DND-41 (cell line): Measurements from ENCODE around the gene NUDT19.

ENCODE experiments used
- ATAC-seq: fragments of 200-7000 bp; cut with Tn5 transposase; 3 replicates; pipeline ENCODE4 v1.9.1; 2021; ENCODE audit warnings: low read depth; ENCODE audit not compliant: insufficient read depth
- DNase-seq: peaks from one replicate; pipeline ENCODE4 v3.0.0-alpha.2; 2020
- H2AFZ ChIP-seq: 2 replicates; pipeline ENCODE4 v1.6.0; 2012; ENCODE audit warnings: low read depth, low read length
- H3K27ac ChIP-seq: 2 replicates; pipeline ENCODE4 v1.5.1; 2012; ENCODE audit warnings: low read length, inconsistent platforms
- H3K27me3 ChIP-seq: fragments of 200-600 bp; sonication (generic); 2 replicates; pipeline ENCODE4 v1.6.0; 2012; ENCODE audit warnings: low read length, mild to moderate bottlenecking, inconsistent platforms; ENCODE audit not compliant: insufficient read depth, poor library complexity
- H3K36me3 ChIP-seq: 2 replicates; pipeline ENCODE4 v1.5.1; 2012; ENCODE audit warnings: low read length, inconsistent platforms; ENCODE audit not compliant: insufficient read depth
- H3K4me1 ChIP-seq: 2 replicates; pipeline ENCODE4 v1.5.1; 2012; ENCODE audit warnings: mild to moderate bottlenecking, low read length; ENCODE audit not compliant: insufficient read depth
- H3K4me2 ChIP-seq: 2 replicates; pipeline ENCODE4 v1.6.0; 2012; ENCODE audit warnings: mild to moderate bottlenecking, moderate library complexity, low read length, inconsistent platforms; ENCODE audit not compliant: insufficient read depth
- H3K4me3 ChIP-seq, 2 experiments: fragments of 200-600 bp in 1 of 2; shearing (Covaris generic) in 1 of 2; 2 replicates each; pipeline ENCODE4 v1.5.1; 2012 to 2016; ENCODE audit warnings: inconsistent platforms in 2 of 2, low read length in 2 of 2, mild to moderate bottlenecking in 2 of 2, low read depth in 1 of 2, moderate library complexity in 1 of 2
- H3K79me2 ChIP-seq: 2 replicates; pipeline ENCODE4 v1.6.0; 2012; ENCODE audit warnings: low read length, inconsistent platforms; ENCODE audit not compliant: insufficient read depth
- H3K9ac ChIP-seq: 2 replicates; pipeline ENCODE4 v1.6.0; 2012; ENCODE audit warnings: low read depth, mild to moderate bottlenecking, inconsistent platforms, low read length, moderate library complexity
- H3K9me3 ChIP-seq: 2 replicates; pipeline ENCODE4 v1.5.1; 2012; ENCODE audit warnings: low read length, moderate library complexity, mild to moderate bottlenecking, inconsistent platforms; ENCODE audit not compliant: insufficient read depth, severe bottlenecking
- H4K20me1 ChIP-seq: 2 replicates; pipeline ENCODE4 v1.6.0; 2012; ENCODE audit warnings: low read length; ENCODE audit not compliant: insufficient read depth
- EZH2 ChIP-seq: IDR thresholded peaks from 3 replicates; pipeline ENCODE4 v1.6.1; 2012; ENCODE audit warnings: borderline replicate concordance, low read depth, mild to moderate bottlenecking, moderate library complexity, low read length, inconsistent platforms; ENCODE audit not compliant: severe bottlenecking
- TF ChIP-seq, protein P1 (sequence below): IDR thresholded peaks from 2 replicates; pipeline ENCODE4 v1.5.1; 2012; ENCODE audit warnings: borderline replicate concordance, low read length, moderate library complexity, mild to moderate bottlenecking; ENCODE audit not compliant: poor library complexity, severe bottlenecking; ENCODE audit errors: extremely low read depth

NUDT19 gene

DNA sequence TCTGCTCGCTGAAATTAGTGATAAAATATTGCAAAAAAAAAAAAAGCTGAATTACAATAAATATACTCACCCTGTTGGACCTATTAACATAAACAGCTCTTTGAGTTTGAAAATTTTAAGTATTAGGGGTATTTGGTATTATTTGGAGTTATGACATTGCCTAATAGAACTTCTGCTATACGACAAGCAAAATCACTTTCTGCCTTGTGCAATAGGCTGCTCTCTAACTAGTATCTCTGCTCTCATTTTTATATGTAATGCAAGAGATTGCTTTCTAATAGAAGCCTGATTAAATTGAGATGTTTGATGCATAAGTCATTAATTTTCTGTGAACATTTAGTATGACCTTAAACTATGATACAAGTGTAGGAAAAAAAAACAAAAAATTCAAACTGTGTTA is 10.6 kb upstream of the NUDT19 start:
- H3K27me3 ChIP-seq: no peaks in the 10 kb centered on the region
- TF ChIP-seq, protein P1, sequence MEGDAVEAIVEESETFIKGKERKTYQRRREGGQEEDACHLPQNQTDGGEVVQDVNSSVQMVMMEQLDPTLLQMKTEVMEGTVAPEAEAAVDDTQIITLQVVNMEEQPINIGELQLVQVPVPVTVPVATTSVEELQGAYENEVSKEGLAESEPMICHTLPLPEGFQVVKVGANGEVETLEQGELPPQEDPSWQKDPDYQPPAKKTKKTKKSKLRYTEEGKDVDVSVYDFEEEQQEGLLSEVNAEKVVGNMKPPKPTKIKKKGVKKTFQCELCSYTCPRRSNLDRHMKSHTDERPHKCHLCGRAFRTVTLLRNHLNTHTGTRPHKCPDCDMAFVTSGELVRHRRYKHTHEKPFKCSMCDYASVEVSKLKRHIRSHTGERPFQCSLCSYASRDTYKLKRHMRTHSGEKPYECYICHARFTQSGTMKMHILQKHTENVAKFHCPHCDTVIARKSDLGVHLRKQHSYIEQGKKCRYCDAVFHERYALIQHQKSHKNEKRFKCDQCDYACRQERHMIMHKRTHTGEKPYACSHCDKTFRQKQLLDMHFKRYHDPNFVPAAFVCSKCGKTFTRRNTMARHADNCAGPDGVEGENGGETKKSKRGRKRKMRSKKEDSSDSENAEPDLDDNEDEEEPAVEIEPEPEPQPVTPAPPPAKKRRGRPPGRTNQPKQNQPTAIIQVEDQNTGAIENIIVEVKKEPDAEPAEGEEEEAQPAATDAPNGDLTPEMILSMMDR: no peak
- no peak for TF ChIP-seq EZH2
- H4K20me1 ChIP-seq: no peaks in the 10 kb centered on the region; the same call in 1 of the 2 replicates
- no peaks in the 10 kb centered on the region for H3K36me3 ChIP-seq
- ATAC-seq (no peak), DNase-seq (no peak)
- H3K4me2 ChIP-seq: no peak overlapping the region
- no peak overlapping the region for H3K4me3 ChIP-seq
- H3K4me1 ChIP-seq: peaks cover 3% of the 10 kb centered on the region
- no peak overlapping the region for H3K9ac ChIP-seq
- H3K9me3 ChIP-seq: no peaks in the 10 kb centered on the region
- H3K27ac ChIP-seq: no peak overlapping the region
- H3K79me2 ChIP-seq: no peaks in the 10 kb centered on the region
- no peak overlapping the region for H2AFZ ChIP-seq

DNA sequence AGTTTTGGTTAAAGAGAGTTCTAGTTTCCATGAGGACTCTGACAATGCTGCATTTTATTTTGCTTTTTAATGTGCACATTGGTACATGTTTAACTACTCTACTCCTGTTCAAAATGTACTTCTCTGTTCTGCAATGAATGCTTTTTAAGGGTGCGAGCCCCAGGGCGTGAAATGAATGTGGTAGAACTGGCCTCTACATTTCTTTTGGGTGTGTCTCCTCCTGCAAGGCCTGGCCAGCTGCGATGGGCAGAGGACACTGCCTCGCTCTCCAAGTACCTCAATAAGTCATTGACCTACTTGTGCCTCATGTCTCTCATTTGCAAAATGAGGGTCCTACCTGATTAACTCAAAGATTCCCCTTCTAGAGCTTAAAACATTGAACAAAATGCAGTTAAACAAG is 9.3 kb upstream of the NUDT19 start:
- H3K9ac ChIP-seq: no peak overlapping the region
- H3K79me2 ChIP-seq: no peaks in the 10 kb centered on the region
- no peaks in the 10 kb centered on the region for H3K4me1 ChIP-seq
- H3K9me3 ChIP-seq: no peaks in the 10 kb centered on the region
- ATAC-seq (no peak), DNase-seq (no peak)
- TF ChIP-seq, protein P1: no peak
- no peak for TF ChIP-seq EZH2
- H3K4me2 ChIP-seq: no peak overlapping the region
- no peaks in the 10 kb centered on the region for H3K27me3 ChIP-seq
- H3K36me3 ChIP-seq: no peaks in the 10 kb centered on the region
- H3K27ac ChIP-seq: no peak overlapping the region
- H2AFZ ChIP-seq: no peak overlapping the region
- no peak overlapping the region for H3K4me3 ChIP-seq
- no peaks in the 10 kb centered on the region for H4K20me1 ChIP-seq

- ATAC-seq (no peak), DNase-seq (no peak)
- Histone ChIP-seq H3K4me2 (no peak overlapping the region), H3K9ac (no peak overlapping the region), H3K27ac (no peak overlapping the region), H3K9me3 (no peaks in the 10 kb centered on the region), H3K36me3 (no peaks in the 10 kb centered on the region; the same call in 1 of the 2 replicates), H3K4me1 (peaks cover 12% of the 10 kb centered on the region), H3K27me3 (no peaks in the 10 kb centered on the region), H3K4me3 (no peak overlapping the region), H2AFZ (no peak overlapping the region), H3K79me2 (peaks cover 9% of the 10 kb centered on the region), H4K20me1 (no peaks in the 10 kb centered on the region; the same call in 1 of the 2 replicates)
- TF ChIP-seq EZH2: no peak
- TF ChIP-seq, protein P1: no peak
These were observed 4.7 kb upstream of the NUDT19 start for GRCh38 chr19:32686847-32687475.

- DNase-seq (no peak), ATAC-seq (no peak)
- H3K79me2 ChIP-seq: peaks cover 17% of the 10 kb centered on the region
- no peak overlapping the region for H3K27ac ChIP-seq
- no peaks in the 10 kb centered on the region for H3K9me3 ChIP-seq
- H3K36me3 ChIP-seq: peaks cover 4% of the 10 kb centered on the region; the same call in 1 of the 2 replicates
- no peaks in the 10 kb centered on the region for H3K27me3 ChIP-seq
- no peak overlapping the region for H3K4me2 ChIP-seq
- peaks cover 19% of the 10 kb centered on the region for H3K4me1 ChIP-seq
- H4K20me1 ChIP-seq: peaks cover 3% of the 10 kb centered on the region; the same call in 1 of the 2 replicates
- no peak for TF ChIP-seq EZH2
- TF ChIP-seq, protein P1: no peak
- H2AFZ ChIP-seq: no peak overlapping the region
- no peak overlapping the region for H3K4me3 ChIP-seq
- H3K9ac ChIP-seq: no peak overlapping the region
These were observed 3.9 kb upstream of the NUDT19 start for GRCh38 chr19:32687681-32688080.
